ENCODE measurements around the gene SLC22A6.

DNA sequence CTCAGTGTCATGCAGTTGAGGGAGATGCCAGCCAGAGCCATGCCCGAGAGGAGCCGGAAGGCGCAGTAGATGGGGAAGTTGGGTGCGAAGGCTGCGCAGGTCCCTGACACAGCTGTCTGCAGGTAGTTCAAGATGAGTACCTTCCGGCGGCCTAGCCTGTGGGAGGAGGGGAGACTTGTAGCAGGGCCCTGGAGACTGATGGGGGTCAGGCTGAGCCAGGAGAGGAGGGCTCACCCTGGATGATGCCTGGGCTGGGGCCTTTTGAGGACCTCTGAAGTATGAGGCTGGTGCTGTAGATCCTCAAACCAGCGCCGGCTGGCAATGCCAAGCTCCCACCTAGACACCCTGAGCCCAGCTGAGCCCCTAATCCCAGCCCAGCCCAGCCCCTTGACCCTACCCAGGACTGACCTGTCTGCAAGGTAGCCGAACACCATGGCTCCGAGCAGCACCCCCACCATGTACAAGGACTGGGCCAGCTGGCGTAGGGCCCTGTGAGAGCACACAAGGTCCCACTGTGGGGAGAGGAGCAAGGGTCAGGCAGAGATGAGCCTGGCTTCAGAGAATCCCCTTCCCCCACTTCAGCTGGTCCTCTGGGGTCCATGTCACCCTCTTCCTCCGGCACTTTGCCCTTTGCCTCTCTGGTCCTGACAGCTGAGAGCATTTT lies 1.1 kb downstream of the SLC22A6 start:
- TF ChIP-seq CTCF (IDR thresholded peaks at IDR 0.05) (no peak), POLR2AphosphoS5 (IDR thresholded peaks at IDR 0.05; ENCODE audit: insufficient read depth in 1 of 2, low read depth in 1 of 2) (no peak)
